Activated T-cell treated with anti-CD3 and anti-CD28 coated beads, Interleukin-2, amount 50 U/mL, for 24 hours (primary cell): ENCODE results near the gene SRGAP2B.
"Not testable (repeated sequence)": the region's sequence is repeated elsewhere in the genome, so short reads cannot be mapped to it uniquely, and the experiment has no call there.

Experiments
- DNase-seq: peaks from one replicate; pipeline ENCODE4 v3.0.0-alpha.2; 2020
- H3K27ac Mint-ChIP-seq: 2 replicates; pipeline ENCODE4 v1.8.0; 2020; ENCODE audit warnings: mild to moderate bottlenecking, mixed read lengths
- H3K27me3 Mint-ChIP-seq: 2 replicates; pipeline ENCODE4 v1.8.0; 2020; ENCODE audit warnings: mixed read lengths
- H3K36me3 Mint-ChIP-seq: 2 replicates; pipeline ENCODE4 v1.8.0; 2020; ENCODE audit warnings: low read depth, mixed read lengths
- H3K4me1 Mint-ChIP-seq: 2 replicates; pipeline ENCODE4 v1.8.0; 2020; ENCODE audit warnings: low read depth, mixed read lengths
- H3K4me3 Mint-ChIP-seq: 2 replicates; pipeline ENCODE4 v1.8.0; 2020; ENCODE audit warnings: mild to moderate bottlenecking, moderate library complexity, mixed read lengths
- H3K9me3 Mint-ChIP-seq: 2 replicates; pipeline ENCODE4 v1.8.0; 2020; ENCODE audit warnings: mixed read lengths

SRGAP2B gene

GRCh38 chr1:145027251-145027650 lies 67.9 kb downstream of the SRGAP2B start:
- H3K36me3 Mint-ChIP-seq, H3K9me3 Mint-ChIP-seq, H3K4me3 Mint-ChIP-seq, H3K27ac Mint-ChIP-seq, DNase-seq, H3K27me3 Mint-ChIP-seq, H3K4me1 Mint-ChIP-seq: not testable (repeated sequence)

DNA sequence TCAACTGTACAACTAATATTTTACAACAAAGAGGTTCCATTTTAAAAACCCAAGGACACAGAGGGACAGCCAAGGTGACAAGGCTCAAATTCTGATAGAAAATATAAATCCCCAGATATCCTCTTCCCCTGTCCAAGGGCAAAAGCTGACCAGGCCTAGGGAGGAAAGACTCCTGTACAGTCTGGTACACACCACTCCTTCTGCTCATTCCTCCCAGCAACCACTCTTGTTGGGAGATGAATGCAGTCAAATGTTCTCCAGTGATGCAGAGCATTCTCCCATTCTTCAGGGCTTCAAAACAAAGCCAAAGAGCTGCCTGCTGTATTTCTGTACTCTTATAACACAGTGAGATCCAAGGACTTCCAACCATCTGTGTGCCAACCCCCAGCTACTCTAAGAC lies 69.8 kb downstream of the SRGAP2B start:
- H3K9me3 Mint-ChIP-seq, H3K4me3 Mint-ChIP-seq, DNase-seq, H3K27me3 Mint-ChIP-seq, H3K4me1 Mint-ChIP-seq, H3K27ac Mint-ChIP-seq, H3K36me3 Mint-ChIP-seq: not testable (repeated sequence)

- not testable (repeated sequence) for H3K9me3 Mint-ChIP-seq, H3K4me1 Mint-ChIP-seq, DNase-seq, H3K27ac Mint-ChIP-seq, H3K4me3 Mint-ChIP-seq, H3K36me3 Mint-ChIP-seq, H3K27me3 Mint-ChIP-seq
Measured at GRCh38 chr1:145022259-145022658, 72.9 kb downstream of the SRGAP2B start.

DNA sequence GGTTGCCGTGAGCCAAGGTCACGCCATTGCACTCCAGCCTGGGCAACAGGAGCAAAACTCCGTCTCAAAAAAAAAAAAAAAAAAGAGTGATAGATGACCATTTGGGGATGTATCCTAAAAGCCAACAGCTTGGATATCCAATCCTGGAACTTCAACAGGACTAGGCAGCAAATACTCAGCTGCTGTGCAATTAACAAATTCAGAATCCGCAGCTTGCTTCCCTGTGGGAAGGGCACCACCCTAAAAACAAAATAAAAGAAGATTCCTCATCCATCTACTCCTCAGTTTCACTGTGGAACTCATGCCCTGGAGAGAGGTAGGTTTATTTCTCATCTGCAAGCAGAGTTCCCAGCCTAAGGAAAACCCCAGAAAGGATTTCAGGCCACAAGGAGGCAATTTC lies 73.4 kb downstream of the SRGAP2B start:
- not testable (repeated sequence) for H3K27ac Mint-ChIP-seq, H3K4me3 Mint-ChIP-seq, H3K36me3 Mint-ChIP-seq, H3K4me1 Mint-ChIP-seq, H3K27me3 Mint-ChIP-seq, H3K9me3 Mint-ChIP-seq, DNase-seq

- DNase-seq, H3K4me1 Mint-ChIP-seq, H3K27ac Mint-ChIP-seq, H3K4me3 Mint-ChIP-seq, H3K36me3 Mint-ChIP-seq, H3K27me3 Mint-ChIP-seq, H3K9me3 Mint-ChIP-seq: not testable (repeated sequence)
Measured at GRCh38 chr1:145019709-145020108, 75.4 kb downstream of the SRGAP2B start.

DNA sequence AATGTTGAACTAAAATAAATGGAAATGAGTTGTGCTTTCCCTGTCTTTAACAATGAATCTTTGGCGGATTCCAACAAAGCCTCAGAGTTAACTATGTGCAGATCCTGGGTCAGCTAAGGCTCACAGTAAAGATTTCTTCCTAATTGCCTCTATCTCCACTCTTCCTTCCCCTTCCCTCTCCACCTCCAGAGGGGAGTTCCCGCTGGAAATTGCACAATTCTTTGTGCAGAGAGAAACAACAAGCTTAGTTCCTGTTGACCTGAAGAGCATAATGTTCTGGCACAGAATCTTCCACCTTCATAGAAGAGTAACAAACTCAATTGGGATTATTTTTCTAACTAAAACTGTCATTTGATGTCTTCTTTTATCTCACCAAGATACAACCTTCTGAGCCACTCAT lies 77.4 kb downstream of the SRGAP2B start:
- H3K36me3 Mint-ChIP-seq, H3K4me1 Mint-ChIP-seq, H3K27me3 Mint-ChIP-seq, H3K27ac Mint-ChIP-seq, DNase-seq, H3K4me3 Mint-ChIP-seq, H3K9me3 Mint-ChIP-seq: not testable (repeated sequence)

- H3K4me3 Mint-ChIP-seq, H3K27me3 Mint-ChIP-seq, H3K27ac Mint-ChIP-seq, H3K9me3 Mint-ChIP-seq, DNase-seq, H3K4me1 Mint-ChIP-seq, H3K36me3 Mint-ChIP-seq: not testable (repeated sequence)
Measured at GRCh38 chr1:145016492-145016862, 78.7 kb downstream of the SRGAP2B start.

DNA sequence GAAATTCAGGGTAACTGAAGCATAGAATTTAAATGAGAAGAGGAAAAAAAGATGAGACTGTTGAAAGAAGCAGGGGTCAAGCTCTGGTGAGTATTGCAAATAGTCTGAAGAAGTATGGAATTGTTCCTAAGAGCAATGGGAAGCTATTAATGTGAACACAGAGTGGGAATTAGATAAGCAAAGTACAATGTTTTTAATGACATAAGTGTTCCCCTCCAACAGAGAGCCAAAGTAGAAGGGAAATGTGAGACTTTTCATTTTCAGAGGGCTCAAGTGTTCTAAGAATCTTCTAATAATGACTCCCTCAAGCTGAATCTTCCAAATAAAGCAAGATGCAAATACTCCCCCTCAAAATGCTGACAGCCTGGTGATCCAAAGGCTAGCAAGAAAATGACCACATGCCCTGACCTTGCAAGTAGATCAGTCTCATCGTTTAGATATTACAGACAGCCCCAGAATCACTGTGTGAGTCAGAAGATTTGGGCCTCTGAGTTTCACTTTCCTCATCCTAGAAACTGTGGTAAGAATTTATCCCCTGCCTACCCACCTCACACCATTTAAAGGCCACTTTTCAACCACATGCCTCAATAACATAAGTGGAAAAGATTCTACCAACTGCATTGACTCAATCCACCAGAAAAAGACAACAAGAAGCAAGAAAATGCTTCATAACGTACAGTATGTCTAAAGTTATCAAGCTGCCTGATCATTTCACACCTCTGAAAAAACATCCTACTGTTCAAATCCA lies 79.2 kb downstream of the SRGAP2B start:
- DNase-seq, H3K9me3 Mint-ChIP-seq, H3K27ac Mint-ChIP-seq: not testable (repeated sequence)

GRCh38 chr1:145013353-145013752 lies 81.8 kb downstream of the SRGAP2B start:
- not testable (repeated sequence) for H3K27ac Mint-ChIP-seq, H3K9me3 Mint-ChIP-seq, H3K4me1 Mint-ChIP-seq, H3K27me3 Mint-ChIP-seq, H3K4me3 Mint-ChIP-seq, DNase-seq, H3K36me3 Mint-ChIP-seq

More for the DNA sequence above, 79.2 kb downstream of the SRGAP2B start:
- H3K36me3 Mint-ChIP-seq, H3K4me1 Mint-ChIP-seq, H3K27me3 Mint-ChIP-seq, H3K4me3 Mint-ChIP-seq: not testable (repeated sequence)

GRCh38 chr1:145011811-145012210 lies 83.3 kb downstream of the SRGAP2B start:
- not testable (repeated sequence) for H3K4me1 Mint-ChIP-seq

DNA sequence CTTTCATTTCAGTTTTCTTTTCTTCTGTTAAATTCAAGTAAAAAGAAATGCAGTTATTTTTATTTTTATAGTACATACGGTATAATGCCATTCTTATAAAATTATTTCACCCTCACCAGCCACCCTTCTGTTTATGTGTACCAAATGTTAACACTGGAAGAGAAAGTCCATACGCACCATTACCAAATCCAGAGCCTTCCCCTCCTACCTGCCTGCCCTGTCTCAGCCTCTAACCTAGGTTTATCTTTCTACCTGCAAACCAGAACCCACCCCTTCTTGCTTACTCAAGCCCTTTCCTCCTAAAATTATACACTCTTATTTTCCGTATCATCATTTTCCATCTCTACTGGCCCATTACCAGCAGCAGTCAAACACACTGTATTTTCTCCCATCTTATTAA lies 84.5 kb downstream of the SRGAP2B start:
- not testable (repeated sequence) for H3K9me3 Mint-ChIP-seq, H3K27ac Mint-ChIP-seq, H3K4me1 Mint-ChIP-seq, H3K4me3 Mint-ChIP-seq, H3K36me3 Mint-ChIP-seq, H3K27me3 Mint-ChIP-seq, DNase-seq

More at GRCh38 chr1:145011811-145012210, 83.3 kb downstream of the SRGAP2B start:
- H3K27ac Mint-ChIP-seq, H3K4me3 Mint-ChIP-seq, H3K36me3 Mint-ChIP-seq, H3K27me3 Mint-ChIP-seq, DNase-seq, H3K9me3 Mint-ChIP-seq: not testable (repeated sequence)

DNA sequence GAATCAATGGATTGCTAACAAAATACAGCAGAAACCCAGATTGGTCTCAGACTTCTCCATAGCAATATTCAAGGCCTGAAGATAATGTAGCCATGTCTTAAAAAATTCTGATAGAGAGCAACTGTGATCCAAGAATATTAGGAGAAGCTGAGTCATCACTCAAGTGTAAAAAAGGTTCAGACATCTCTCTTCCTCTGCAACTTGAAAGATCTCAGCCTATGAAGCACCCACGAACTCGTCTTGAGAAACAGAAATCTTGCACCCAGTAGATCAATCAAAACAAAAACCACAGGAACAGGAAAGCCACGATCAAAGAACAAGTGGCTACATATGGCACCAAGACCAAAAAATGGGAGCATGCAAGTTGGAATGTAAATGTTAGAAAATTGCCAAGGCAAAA lies 85.2 kb downstream of the SRGAP2B start:
- H3K36me3 Mint-ChIP-seq, H3K27ac Mint-ChIP-seq, H3K4me3 Mint-ChIP-seq, H3K9me3 Mint-ChIP-seq, DNase-seq, H3K27me3 Mint-ChIP-seq, H3K4me1 Mint-ChIP-seq: not testable (repeated sequence)

DNA sequence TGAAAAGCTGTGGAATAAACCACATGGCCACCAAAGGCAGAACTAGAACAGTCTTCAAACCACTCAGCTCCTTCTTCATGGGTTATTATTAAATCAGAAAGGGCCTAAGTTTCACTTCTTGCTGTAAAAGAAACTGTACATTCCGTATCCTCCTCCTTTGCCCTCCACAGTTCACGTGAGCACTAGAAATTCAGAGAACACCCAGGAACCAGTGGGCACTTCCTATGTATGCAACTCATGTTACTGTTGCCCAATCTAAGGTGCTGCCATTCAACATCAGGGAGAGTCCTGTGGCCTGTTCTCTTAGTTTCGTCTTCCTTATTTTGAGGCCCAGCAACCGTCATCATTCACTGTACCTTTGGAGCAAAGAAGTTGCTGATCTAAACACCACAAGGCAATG lies 86.7 kb downstream of the SRGAP2B start:
- not testable (repeated sequence) for H3K27ac Mint-ChIP-seq, H3K27me3 Mint-ChIP-seq, H3K4me1 Mint-ChIP-seq, H3K9me3 Mint-ChIP-seq, H3K4me3 Mint-ChIP-seq, H3K36me3 Mint-ChIP-seq, DNase-seq

DNA sequence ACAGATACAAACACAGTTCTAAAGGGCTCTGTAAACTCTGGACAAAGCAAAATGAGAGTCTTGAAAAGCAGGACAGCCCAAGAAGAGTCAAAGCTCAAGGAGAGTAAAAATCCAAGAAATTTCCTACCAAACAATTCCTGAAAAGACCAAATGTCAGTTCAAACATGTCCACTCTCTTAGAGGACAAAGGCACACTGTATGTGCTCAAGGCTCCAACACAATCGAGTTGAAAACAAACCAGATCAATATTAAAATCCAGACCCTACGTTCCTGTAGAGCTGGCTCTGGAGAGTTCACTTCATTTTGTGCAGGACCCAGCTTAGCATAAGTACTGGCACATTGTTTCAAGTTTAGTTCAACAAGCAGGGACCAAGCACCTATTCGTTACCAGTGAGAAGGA lies 90.0 kb downstream of the SRGAP2B start:
- not testable (repeated sequence) for H3K27ac Mint-ChIP-seq, H3K9me3 Mint-ChIP-seq, H3K4me3 Mint-ChIP-seq, H3K27me3 Mint-ChIP-seq, H3K4me1 Mint-ChIP-seq, H3K36me3 Mint-ChIP-seq, DNase-seq

- DNase-seq, H3K27me3 Mint-ChIP-seq, H3K27ac Mint-ChIP-seq, H3K9me3 Mint-ChIP-seq, H3K36me3 Mint-ChIP-seq, H3K4me3 Mint-ChIP-seq, H3K4me1 Mint-ChIP-seq: not testable (repeated sequence)
Measured at GRCh38 chr1:145001381-145001780, 93.7 kb downstream of the SRGAP2B start.

GRCh38 chr1:145000743-145001326 lies 94.3 kb downstream of the SRGAP2B start:
- not testable (repeated sequence) for H3K27ac Mint-ChIP-seq, H3K36me3 Mint-ChIP-seq, H3K27me3 Mint-ChIP-seq, H3K4me3 Mint-ChIP-seq, H3K4me1 Mint-ChIP-seq, H3K9me3 Mint-ChIP-seq, DNase-seq
